PC-3 (cell line): ENCODE data around the gene PAX2.

ENCODE experiments used
- EZH2 ChIP-seq: fragments of 300-600 bp; sonication (generic); IDR thresholded peaks from one replicate; pipeline ENCODE4 v1.6.1; 2017; ENCODE audit warnings: antibody characterized with exemption, mild to moderate bottlenecking, low read length; ENCODE audit not compliant: unreplicated experiment
- TF ChIP-seq, protein P1 (sequence below): fragments of 300-600 bp; sonication (generic); conservative IDR thresholded peaks from 2 replicates; pipeline ENCODE4 v1.5.1; 2017; ENCODE audit warnings: antibody characterized with exemption, low read depth, mild to moderate bottlenecking, low read length

GRCh38 chr10:100782461-100783244 lies 37.3 kb downstream of the PAX2 start:
- TF ChIP-seq, protein P1, sequence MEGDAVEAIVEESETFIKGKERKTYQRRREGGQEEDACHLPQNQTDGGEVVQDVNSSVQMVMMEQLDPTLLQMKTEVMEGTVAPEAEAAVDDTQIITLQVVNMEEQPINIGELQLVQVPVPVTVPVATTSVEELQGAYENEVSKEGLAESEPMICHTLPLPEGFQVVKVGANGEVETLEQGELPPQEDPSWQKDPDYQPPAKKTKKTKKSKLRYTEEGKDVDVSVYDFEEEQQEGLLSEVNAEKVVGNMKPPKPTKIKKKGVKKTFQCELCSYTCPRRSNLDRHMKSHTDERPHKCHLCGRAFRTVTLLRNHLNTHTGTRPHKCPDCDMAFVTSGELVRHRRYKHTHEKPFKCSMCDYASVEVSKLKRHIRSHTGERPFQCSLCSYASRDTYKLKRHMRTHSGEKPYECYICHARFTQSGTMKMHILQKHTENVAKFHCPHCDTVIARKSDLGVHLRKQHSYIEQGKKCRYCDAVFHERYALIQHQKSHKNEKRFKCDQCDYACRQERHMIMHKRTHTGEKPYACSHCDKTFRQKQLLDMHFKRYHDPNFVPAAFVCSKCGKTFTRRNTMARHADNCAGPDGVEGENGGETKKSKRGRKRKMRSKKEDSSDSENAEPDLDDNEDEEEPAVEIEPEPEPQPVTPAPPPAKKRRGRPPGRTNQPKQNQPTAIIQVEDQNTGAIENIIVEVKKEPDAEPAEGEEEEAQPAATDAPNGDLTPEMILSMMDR: no peak
- no peak for TF ChIP-seq EZH2
